Measurements from ENCODE around the gene FBXO3. TPM values are rescaled to one million over a fixed set of nuclear protein-coding genes. Genes with fewer than 3 reads are reported as not detected.
A peak's percentile ranks its signal among the peaks of the same experiment; 100 is the strongest.

FBXO3 gene
- total and polyA plus RNA-seq, 2 of the 13 experiments (the other 11 are each of a cell fraction or from before 2014, with no cell fraction given), result 20.4 to 27.6 TPM

DNA sequence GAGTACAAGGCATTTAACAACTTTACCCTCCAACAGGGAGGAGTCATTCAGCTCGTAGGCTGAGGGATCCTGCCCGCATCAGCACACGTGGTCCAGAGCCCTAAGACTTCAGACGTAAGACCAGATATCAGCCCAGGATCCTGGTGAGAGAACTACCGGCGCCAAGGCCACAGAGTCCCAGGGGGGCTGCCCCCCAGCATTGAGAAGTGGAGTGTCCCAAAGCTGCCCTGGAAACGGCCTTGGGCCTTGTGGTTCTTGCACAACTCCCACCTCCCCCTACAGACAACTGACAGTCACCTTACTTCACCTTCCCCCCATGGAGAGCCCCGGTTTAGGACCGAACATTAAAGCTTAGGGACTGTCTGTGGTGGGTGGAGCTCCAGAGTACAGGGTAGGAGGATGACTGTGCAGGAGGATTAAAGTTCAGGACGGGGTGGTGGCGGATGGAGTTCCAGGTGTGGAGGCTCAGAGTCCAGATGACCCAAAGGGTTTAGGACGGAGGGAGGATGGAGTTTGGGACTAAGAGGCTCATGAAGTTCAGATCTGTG is 74.7 kb downstream of the FBXO3 start (continued):
- no peak for TF ChIP-seq ZNF737 (CRISPR knock-in tag; IDR thresholded peaks at IDR 0.05; ENCODE audit: borderline replicate concordance)
- no peak; the same call in 1 of the 2 replicates for TF ChIP-seq CBFB (CRISPR knock-in tag; IDR thresholded peaks at IDR 0.05)
- 0 out of 2 replicates have a peak, but pooled peaks have one; percentile 32 for TF ChIP-seq ZNF333 (CRISPR knock-in tag; IDR thresholded peaks at IDR 0.05; ENCODE audit: borderline replicate concordance)
- peak; percentile 29; the same call in 1 of the 2 replicates for TF ChIP-seq NR2F2 (IDR thresholded peaks at IDR 0.05; ENCODE audit: borderline replicate concordance, low read depth)
- TF ChIP-seq GFI1 (CRISPR knock-in tag; IDR thresholded peaks at IDR 0.05; ENCODE audit: borderline replicate concordance), result peak; percentile 53; the same call in 1 of the 2 replicates
- TF ChIP-seq CENPT (CRISPR knock-in tag; IDR thresholded peaks at IDR 0.05; ENCODE audit: low read depth), result no peak
- TF ChIP-seq ZFP37 (CRISPR knock-in tag; IDR thresholded peaks at IDR 0.05; ENCODE audit: borderline replicate concordance), result no peak
- TF ChIP-seq ZFY (CRISPR knock-in tag; IDR thresholded peaks at IDR 0.05), result no peak
- TF ChIP-seq KLF11 (CRISPR knock-in tag; IDR thresholded peaks at IDR 0.05), result peak; percentile 25; the same call in 1 of the 2 replicates
- TF ChIP-seq HIVEP1 (CRISPR knock-in tag; IDR thresholded peaks at IDR 0.05), result peak; percentile 91
- TF ChIP-seq ZNF556 (CRISPR knock-in tag; IDR thresholded peaks at IDR 0.05; ENCODE audit: borderline replicate concordance), result peak; percentile 37; the same call in 1 of the 2 replicates
- no peak for TF ChIP-seq ZBTB3 (CRISPR knock-in tag; IDR thresholded peaks at IDR 0.05; ENCODE audit: borderline replicate concordance, low read depth)
- TF ChIP-seq, protein P1, sequence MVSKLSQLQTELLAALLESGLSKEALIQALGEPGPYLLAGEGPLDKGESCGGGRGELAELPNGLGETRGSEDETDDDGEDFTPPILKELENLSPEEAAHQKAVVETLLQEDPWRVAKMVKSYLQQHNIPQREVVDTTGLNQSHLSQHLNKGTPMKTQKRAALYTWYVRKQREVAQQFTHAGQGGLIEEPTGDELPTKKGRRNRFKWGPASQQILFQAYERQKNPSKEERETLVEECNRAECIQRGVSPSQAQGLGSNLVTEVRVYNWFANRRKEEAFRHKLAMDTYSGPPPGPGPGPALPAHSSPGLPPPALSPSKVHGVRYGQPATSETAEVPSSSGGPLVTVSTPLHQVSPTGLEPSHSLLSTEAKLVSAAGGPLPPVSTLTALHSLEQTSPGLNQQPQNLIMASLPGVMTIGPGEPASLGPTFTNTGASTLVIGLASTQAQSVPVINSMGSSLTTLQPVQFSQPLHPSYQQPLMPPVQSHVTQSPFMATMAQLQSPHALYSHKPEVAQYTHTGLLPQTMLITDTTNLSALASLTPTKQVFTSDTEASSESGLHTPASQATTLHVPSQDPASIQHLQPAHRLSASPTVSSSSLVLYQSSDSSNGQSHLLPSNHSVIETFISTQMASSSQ (IDR thresholded peaks at IDR 0.05; ENCODE audit: low read depth), result no peak
- TF ChIP-seq, protein P1 (CRISPR knock-in tag; IDR thresholded peaks at IDR 0.05; ENCODE audit: borderline replicate concordance), result peak; percentile 54; the same call in 1 of the 2 replicates
- TF ChIP-seq MIXL1 (CRISPR knock-in tag; IDR thresholded peaks at IDR 0.05), result 0 out of 2 replicates have a peak, but pooled peaks have one; percentile 14
- TF ChIP-seq, protein P2, sequence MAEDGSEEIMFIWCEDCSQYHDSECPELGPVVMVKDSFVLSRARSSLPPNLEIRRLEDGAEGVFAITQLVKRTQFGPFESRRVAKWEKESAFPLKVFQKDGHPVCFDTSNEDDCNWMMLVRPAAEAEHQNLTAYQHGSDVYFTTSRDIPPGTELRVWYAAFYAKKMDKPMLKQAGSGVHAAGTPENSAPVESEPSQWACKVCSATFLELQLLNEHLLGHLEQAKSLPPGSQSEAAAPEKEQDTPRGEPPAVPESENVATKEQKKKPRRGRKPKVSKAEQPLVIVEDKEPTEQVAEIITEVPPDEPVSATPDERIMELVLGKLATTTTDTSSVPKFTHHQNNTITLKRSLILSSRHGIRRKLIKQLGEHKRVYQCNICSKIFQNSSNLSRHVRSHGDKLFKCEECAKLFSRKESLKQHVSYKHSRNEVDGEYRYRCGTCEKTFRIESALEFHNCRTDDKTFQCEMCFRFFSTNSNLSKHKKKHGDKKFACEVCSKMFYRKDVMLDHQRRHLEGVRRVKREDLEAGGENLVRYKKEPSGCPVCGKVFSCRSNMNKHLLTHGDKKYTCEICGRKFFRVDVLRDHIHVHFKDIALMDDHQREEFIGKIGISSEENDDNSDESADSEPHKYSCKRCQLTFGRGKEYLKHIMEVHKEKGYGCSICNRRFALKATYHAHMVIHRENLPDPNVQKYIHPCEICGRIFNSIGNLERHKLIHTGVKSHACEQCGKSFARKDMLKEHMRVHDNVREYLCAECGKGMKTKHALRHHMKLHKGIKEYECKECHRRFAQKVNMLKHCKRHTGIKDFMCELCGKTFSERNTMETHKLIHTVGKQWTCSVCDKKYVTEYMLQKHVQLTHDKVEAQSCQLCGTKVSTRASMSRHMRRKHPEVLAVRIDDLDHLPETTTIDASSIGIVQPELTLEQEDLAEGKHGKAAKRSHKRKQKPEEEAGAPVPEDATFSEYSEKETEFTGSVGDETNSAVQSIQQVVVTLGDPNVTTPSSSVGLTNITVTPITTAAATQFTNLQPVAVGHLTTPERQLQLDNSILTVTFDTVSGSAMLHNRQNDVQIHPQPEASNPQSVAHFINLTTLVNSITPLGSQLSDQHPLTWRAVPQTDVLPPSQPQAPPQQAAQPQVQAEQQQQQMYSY (CRISPR knock-in tag; IDR thresholded peaks at IDR 0.05), result no peak
- TF ChIP-seq, protein P3, sequence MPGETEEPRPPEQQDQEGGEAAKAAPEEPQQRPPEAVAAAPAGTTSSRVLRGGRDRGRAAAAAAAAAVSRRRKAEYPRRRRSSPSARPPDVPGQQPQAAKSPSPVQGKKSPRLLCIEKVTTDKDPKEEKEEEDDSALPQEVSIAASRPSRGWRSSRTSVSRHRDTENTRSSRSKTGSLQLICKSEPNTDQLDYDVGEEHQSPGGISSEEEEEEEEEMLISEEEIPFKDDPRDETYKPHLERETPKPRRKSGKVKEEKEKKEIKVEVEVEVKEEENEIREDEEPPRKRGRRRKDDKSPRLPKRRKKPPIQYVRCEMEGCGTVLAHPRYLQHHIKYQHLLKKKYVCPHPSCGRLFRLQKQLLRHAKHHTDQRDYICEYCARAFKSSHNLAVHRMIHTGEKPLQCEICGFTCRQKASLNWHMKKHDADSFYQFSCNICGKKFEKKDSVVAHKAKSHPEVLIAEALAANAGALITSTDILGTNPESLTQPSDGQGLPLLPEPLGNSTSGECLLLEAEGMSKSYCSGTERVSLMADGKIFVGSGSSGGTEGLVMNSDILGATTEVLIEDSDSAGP (CRISPR knock-in tag; IDR thresholded peaks at IDR 0.05; ENCODE audit: borderline replicate concordance), result peak; percentile 67
- TF ChIP-seq POGZ (CRISPR knock-in tag; IDR thresholded peaks at IDR 0.05), result no peak; the same call in none of the 2 replicates
- no peak for TF ChIP-seq KDM5A (IDR thresholded peaks at IDR 0.05; ENCODE audit: borderline replicate concordance, low read length)
- no peak for TF ChIP-seq TSC22D2 (CRISPR knock-in tag; IDR thresholded peaks at IDR 0.05; ENCODE audit: borderline replicate concordance)
- TF ChIP-seq ZNF878 (CRISPR knock-in tag; IDR thresholded peaks at IDR 0.05), result 0 out of 2 replicates have a peak, but pooled peaks have one; percentile 28

Measured in HepG2 (cell line).